SK-N-SH (cell line): ENCODE results near the gene ACTR2. TPM values are rescaled to one million over a fixed set of nuclear protein-coding genes. Genes with fewer than 3 reads are reported as not detected.

Experiments used
- CTCF ChIA-PET: fragments of 300-600, 350-600 bp; formaldehyde crosslinking; extraction: SDS; loops from one replicate; lab custom pipeline; 2021; lab: Yijun Ruan, JAX
- POLR2A ChIA-PET: fragments of 350-600 bp; sonication (Branson Sonifier 250); formaldehyde crosslinking; extraction: SDS; loops from one replicate; lab custom pipeline; 2020; ENCODE audit warnings: antibody characterized with exemption, inconsistent platforms; lab: Yijun Ruan, JAX
- DNase-seq: peaks from one replicate; pipeline ENCODE4 v3.0.0; 2012
- H2AFZ ChIP-seq: fragments of 200-600 bp; sonication (generic); 2 replicates; pipeline ENCODE4 v1.8.1; 2016; ENCODE audit warnings: antibody characterized with exemption, mild to moderate bottlenecking, low read depth
- H3F3A ChIP-seq: fragments of 200-600 bp; sonication (generic); replicated peaks from 2 replicates; pipeline ENCODE3; 2016; ENCODE audit warnings: antibody characterized with exemption, mild to moderate bottlenecking; ENCODE audit not compliant: insufficient read depth
- H3K27ac ChIP-seq, 2 experiments: fragments of 200-500 bp in 1 of 2; fragments of 200-600 bp in 1 of 2; sonication (Bioruptor generic) in 1 of 2; sonication (generic), shearing (Covaris generic) in 1 of 2; 2 replicates each; pipeline versions ENCODE4 v1.5.1 to v1.6.1; 2014 to 2016; ENCODE audit warnings: low read depth in 2 of 2, inconsistent platforms in 1 of 2, low read length in 1 of 2, mild to moderate bottlenecking in 1 of 2, mixed read lengths in 1 of 2
- H3K27me3 ChIP-seq: fragments of 200-600 bp; sonication (generic), shearing (Covaris generic); 2 replicates; pipeline ENCODE4 v1.6.1; 2016; ENCODE audit warnings: mixed run types; ENCODE audit not compliant: insufficient read depth
- H3K36me3 ChIP-seq, 2 experiments: fragments of 200-500 bp in 1 of 2; fragments of 200-600 bp in 1 of 2; sonication (Bioruptor generic) in 1 of 2; sonication (generic) in 1 of 2; replicated peaks in 1 of 2; 2 replicates each; pipeline versions ENCODE3 to v1.5.1; 2014 to 2016; ENCODE audit warnings: low read length in 1 of 2, mild to moderate bottlenecking in 1 of 2; ENCODE audit not compliant: insufficient read depth in 2 of 2, control insufficient read depth in 1 of 2
- H3K4me1 ChIP-seq, 2 experiments: fragments of 200-500 bp in 1 of 2; fragments of 200-600 bp in 1 of 2; sonication (Bioruptor generic) in 1 of 2; sonication (generic), shearing (Covaris generic) in 1 of 2; 2 replicates each; pipeline versions ENCODE4 v1.5.1 to v1.6.1; 2014 to 2016; ENCODE audit warnings: low read depth in 1 of 2, low read length in 1 of 2, mixed run types in 1 of 2; ENCODE audit not compliant: insufficient read depth in 2 of 2, control insufficient read depth in 1 of 2
- H3K4me2 ChIP-seq: fragments of 200-600 bp; sonication (generic), shearing (Covaris generic); 2 replicates; pipeline ENCODE4 v1.6.1; 2017; ENCODE audit warnings: mixed run types
- H3K4me3 ChIP-seq, 2 experiments: fragments of 200-500 bp in 1 of 2; fragments of 200-600 bp in 1 of 2; sonication (Bioruptor generic) in 1 of 2; sonication (generic), shearing (Covaris generic) in 1 of 2; 2 replicates each; pipeline versions ENCODE4 v1.5.1 to v1.8.1; 2014 to 2016; ENCODE audit warnings: low read depth in 2 of 2, inconsistent platforms in 1 of 2, low read length in 1 of 2, mild to moderate bottlenecking in 1 of 2, mixed read lengths in 1 of 2, moderate library complexity in 1 of 2
- H3K79me2 ChIP-seq: fragments of 200-600 bp; sonication (generic); 2 replicates; pipeline ENCODE4 v1.8.1; 2017; ENCODE audit warnings: mild to moderate bottlenecking; ENCODE audit not compliant: insufficient read depth
- H3K9ac ChIP-seq: fragments of 200-600 bp; sonication (generic); 2 replicates; pipeline ENCODE4 v1.6.1; 2017; ENCODE audit warnings: mixed run types
- H3K9me2 ChIP-seq: fragments of 200-600 bp; sonication (generic); 2 replicates; pipeline ENCODE4 v1.6.1; 2017; ENCODE audit warnings: mixed run types
- H3K9me3 ChIP-seq: fragments of 200-600 bp; sonication (generic); 2 replicates; pipeline ENCODE4 v1.6.1; 2017; ENCODE audit warnings: mixed run types, mild to moderate bottlenecking, moderate library complexity
- H4K20me1 ChIP-seq: fragments of 200-600 bp; sonication (generic); 2 replicates; pipeline ENCODE4 v1.6.1; 2017; ENCODE audit warnings: mild to moderate bottlenecking, mixed run types; ENCODE audit not compliant: insufficient read depth
- CHD2 ChIP-seq: fragments of 150-350 bp; IDR thresholded peaks from 2 replicates; pipeline ENCODE4 v1.6.1; 2018; ENCODE audit warnings: low read length; ENCODE audit not compliant: partially characterized antibody
- FOXM1 ChIP-seq: IDR thresholded peaks from 2 replicates; pipeline ENCODE4 v1.4.0; 2012; ENCODE audit warnings: low read depth, mild to moderate bottlenecking
- JUND ChIP-seq: IDR thresholded peaks from 2 replicates; pipeline ENCODE4 v1.4.0; 2012
- MXI1 ChIP-seq: IDR thresholded peaks from 2 replicates; pipeline ENCODE4 v1.6.1; 2012; ENCODE audit warnings: mild to moderate bottlenecking, low read depth, low read length, improper control_type of control experiment
- RAD21 ChIP-seq: IDR thresholded peaks from 2 replicates; pipeline ENCODE4 v1.6.1; 2012; ENCODE audit warnings: mild to moderate bottlenecking, low read length
- RCOR1 ChIP-seq: fragments of 150-350 bp; IDR thresholded peaks from 2 replicates; pipeline ENCODE4 v1.6.1; 2017; ENCODE audit warnings: antibody characterized with exemption, low read length
- RFX5 ChIP-seq: IDR thresholded peaks from 2 replicates; pipeline ENCODE4 v1.6.1; 2012; ENCODE audit warnings: mild to moderate bottlenecking, improper control_type of control experiment, low read length
- RXRA ChIP-seq: IDR thresholded peaks from 2 replicates; pipeline ENCODE4 v1.4.0; 2012; ENCODE audit warnings: low read depth, mild to moderate bottlenecking, borderline replicate concordance
- TAF1 ChIP-seq: IDR thresholded peaks from 2 replicates; pipeline ENCODE4 v1.6.1; 2012; ENCODE audit warnings: low read depth, mild to moderate bottlenecking, low read length, moderate library complexity, borderline replicate concordance
- YY1 ChIP-seq: IDR thresholded peaks from 2 replicates; pipeline ENCODE4 v1.4.0; 2012; ENCODE audit warnings: low read depth, mild to moderate bottlenecking
- WGBS: methylation state at CpG from one replicate; pipeline ENCODE4 v1.1.6; 2017; ENCODE audit warnings: low lambda C conversion rate; 5-methylcytosine and 5-hydroxymethylcytosine counted together
- polyA plus RNA-seq, 3 experiments: library from polyadenylated mRNA; depleted of rRNA; stranded (reverse); fragments of >200 nt; gene quantifications; 2 replicates each; pipeline ENCODE4 v1.2.3, GENCODE V29; 2012
- TF ChIP-seq, protein P1 (sequence below): fragments of 150-350 bp; IDR thresholded peaks from 2 replicates; pipeline ENCODE4 v1.6.1; 2017; ENCODE audit warnings: antibody characterized with exemption, low read length, low read depth, borderline replicate concordance
- TF ChIP-seq, protein P2 (sequence below): IDR thresholded peaks from 2 replicates; pipeline ENCODE4 v1.4.0; 2012; ENCODE audit warnings: low read depth, borderline replicate concordance
- TF ChIP-seq, protein P3 (sequence below): IDR thresholded peaks from 2 replicates; pipeline ENCODE4; 2012

ACTR2 gene
- polyA plus RNA-seq, 1 of the 3 experiments (the other 2 are of a cell fraction), result 53.0 TPM

DNA sequence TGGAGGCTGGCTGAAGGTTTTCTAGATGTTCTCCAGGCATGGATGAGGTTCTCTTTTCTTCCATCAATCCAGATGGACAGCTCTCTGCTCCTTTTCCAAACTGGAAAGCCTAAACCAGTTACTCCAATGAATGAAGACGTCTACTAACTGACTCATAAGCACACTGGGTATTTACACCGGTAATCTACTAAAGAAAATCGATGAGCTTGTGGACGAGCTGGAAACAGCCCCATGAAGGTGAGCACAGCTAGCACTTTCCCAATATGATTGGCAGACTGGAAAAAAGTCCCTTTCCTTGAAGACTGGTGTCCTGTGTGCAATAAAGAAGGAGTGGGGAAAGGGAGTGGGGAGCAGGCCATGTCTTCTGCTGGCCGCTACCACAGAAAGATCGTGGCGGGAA is 84.0 kb downstream of the ACTR2 start (continued):
- TF ChIP-seq, protein P1, sequence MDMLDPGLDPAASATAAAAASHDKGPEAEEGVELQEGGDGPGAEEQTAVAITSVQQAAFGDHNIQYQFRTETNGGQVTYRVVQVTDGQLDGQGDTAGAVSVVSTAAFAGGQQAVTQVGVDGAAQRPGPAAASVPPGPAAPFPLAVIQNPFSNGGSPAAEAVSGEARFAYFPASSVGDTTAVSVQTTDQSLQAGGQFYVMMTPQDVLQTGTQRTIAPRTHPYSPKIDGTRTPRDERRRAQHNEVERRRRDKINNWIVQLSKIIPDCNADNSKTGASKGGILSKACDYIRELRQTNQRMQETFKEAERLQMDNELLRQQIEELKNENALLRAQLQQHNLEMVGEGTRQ, result no peak
- no peak for TF ChIP-seq TAF1
- no peak for TF ChIP-seq RAD21
- TF ChIP-seq CHD2, result no peak
- TF ChIP-seq, all 33 proteins: peak for 0

DNA sequence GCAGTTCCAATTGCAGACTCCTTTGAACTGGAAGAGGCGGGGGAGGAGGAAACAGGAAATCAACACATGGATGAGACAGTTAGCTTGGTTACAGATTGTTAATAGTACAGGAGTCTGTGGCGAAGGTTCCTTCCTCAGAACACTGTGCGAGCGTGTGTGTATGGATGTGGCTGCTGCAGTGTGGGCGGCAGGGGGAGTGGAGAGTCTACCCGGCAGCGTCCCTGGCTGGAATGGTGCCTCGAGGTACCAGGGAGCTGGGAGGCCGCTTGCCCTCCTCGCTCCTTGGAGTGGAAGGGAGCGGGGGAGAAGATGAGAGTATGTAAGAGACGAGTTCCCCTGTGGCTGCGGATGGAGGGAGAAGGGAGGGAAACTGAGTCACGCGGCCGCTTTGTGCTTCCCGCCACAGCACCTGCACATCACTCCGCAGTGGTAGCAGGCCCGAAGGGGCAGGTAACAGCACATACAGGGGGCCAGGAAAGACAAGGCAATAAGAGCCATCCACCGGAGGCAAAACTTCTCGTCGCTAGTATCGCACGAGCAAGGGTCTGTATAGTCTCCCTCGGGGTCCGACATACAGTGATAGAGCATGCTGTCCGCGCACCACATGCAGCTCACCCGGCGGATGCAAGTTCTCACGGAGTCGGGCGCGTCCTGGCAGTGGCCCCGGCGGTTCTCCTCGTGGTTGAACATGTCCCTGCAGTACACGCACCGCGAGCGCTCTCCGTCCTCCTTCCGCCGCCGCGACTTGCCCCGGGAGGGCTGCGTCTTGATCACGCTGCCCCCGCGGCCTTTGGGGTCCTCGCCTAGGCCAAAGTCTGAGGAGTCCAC is 85.7 kb downstream of the ACTR2 start:
- Histone ChIP-seq H3K79me2 (peaks cover 20% of the 10 kb centered on the region), H3K4me2 (no peak overlapping the region), H3K27me3 (no peaks in the 10 kb centered on the region), H3K9ac (no peak overlapping the region), H3K4me3 (no peak overlapping the region), H3K27ac (no peak overlapping the region), H3K4me1 (no peaks in the 10 kb centered on the region), H4K20me1 (no peaks in the 10 kb centered on the region), H3K9me3 (no peaks in the 10 kb centered on the region), H3F3A (no peaks in the 10 kb centered on the region), H2AFZ (no peak overlapping the region), H3K36me3 (peaks cover 46 to 51% of the 10 kb centered on the region in 2 experiments), H3K9me2 (no peaks in the 10 kb centered on the region)
- POLR2A ChIA-PET, result no interaction called here
- TF ChIP-seq, protein P2, sequence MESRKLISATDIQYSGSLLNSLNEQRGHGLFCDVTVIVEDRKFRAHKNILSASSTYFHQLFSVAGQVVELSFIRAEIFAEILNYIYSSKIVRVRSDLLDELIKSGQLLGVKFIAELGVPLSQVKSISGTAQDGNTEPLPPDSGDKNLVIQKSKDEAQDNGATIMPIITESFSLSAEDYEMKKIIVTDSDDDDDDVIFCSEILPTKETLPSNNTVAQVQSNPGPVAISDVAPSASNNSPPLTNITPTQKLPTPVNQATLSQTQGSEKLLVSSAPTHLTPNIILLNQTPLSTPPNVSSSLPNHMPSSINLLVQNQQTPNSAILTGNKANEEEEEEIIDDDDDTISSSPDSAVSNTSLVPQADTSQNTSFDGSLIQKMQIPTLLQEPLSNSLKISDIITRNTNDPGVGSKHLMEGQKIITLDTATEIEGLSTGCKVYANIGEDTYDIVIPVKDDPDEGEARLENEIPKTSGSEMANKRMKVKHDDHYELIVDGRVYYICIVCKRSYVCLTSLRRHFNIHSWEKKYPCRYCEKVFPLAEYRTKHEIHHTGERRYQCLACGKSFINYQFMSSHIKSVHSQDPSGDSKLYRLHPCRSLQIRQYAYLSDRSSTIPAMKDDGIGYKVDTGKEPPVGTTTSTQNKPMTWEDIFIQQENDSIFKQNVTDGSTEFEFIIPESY, result no peak
- TF ChIP-seq RFX5 (no peak), MXI1 (no peak), JUND (no peak), TAF1 (no peak), RXRA (no peak), RCOR1 (no peak), FOXM1 (no peak), YY1 (no peak)
- TF ChIP-seq, protein P3, sequence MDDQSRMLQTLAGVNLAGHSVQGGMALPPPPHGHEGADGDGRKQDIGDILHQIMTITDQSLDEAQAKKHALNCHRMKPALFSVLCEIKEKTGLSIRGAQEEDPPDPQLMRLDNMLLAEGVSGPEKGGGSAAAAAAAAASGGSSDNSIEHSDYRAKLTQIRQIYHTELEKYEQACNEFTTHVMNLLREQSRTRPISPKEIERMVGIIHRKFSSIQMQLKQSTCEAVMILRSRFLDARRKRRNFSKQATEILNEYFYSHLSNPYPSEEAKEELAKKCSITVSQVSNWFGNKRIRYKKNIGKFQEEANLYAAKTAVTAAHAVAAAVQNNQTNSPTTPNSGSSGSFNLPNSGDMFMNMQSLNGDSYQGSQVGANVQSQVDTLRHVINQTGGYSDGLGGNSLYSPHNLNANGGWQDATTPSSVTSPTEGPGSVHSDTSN, result no peak
- WGBS, result 95% methylated on average over 52 of the region's 52 CpGs
- DNase-seq, result no peak
- CTCF ChIA-PET, result interaction anchor here (2.0 kb wide), 1 partner anchor 29 kb away, joined by 4 read pairs; no protein-coding TSS in a partner anchor
